ENCODE measurements around the gene MMP17.

The MMP17 gene

GRCh38 chr12:131896080-131896810, 68.1 kb downstream of the MMP17 start:
- DNase-seq, result peak; percentile 87

- peak; percentile 82 for DNase-seq
Observed at GRCh38 chr12:131896811-131897270, 68.6 kb downstream of the MMP17 start.

GRCh38 chr12:131897276-131897675, 69.1 kb downstream of the MMP17 start:
- no peak for DNase-seq

- no peak for DNase-seq
Observed at GRCh38 chr12:131897875-131898274, 69.7 kb downstream of the MMP17 start.

GRCh38 chr12:131900397-131900796, 72.2 kb downstream of the MMP17 start:
- no peak for DNase-seq
